MG63 (cell line): ENCODE data around the gene ACAD9. TPM values are rescaled to one million over a fixed set of nuclear protein-coding genes. Genes with fewer than 3 reads are reported as not detected.
A peak's percentile ranks its signal among the peaks of the same experiment; 100 is the strongest.
"Not testable (repeated sequence)": the region's sequence is repeated elsewhere in the genome, so short reads cannot be mapped to it uniquely, and the experiment has no call there.

Experiments used
- DNase-seq: peaks from one replicate; pipeline ENCODE4 v3.0.0-alpha.2; 2020
- H3K27me3 ChIP-seq: fragments of 250-450 bp; sonication (Bioruptor Pico); 2 replicates; pipeline ENCODE4 v1.5.1; 2020; ENCODE audit warnings: mild to moderate bottlenecking, moderate library complexity
- H3K36me3 ChIP-seq: fragments of 250-450 bp; sonication (Bioruptor Pico); 2 replicates; pipeline ENCODE4 v1.5.1; 2020; ENCODE audit warnings: mild to moderate bottlenecking, moderate library complexity
- H3K4me3 ChIP-seq: fragments of 250-450 bp; sonication (Bioruptor Pico); 2 replicates; pipeline ENCODE4 v1.5.1; 2020; ENCODE audit warnings: mild to moderate bottlenecking, moderate library complexity
- H3K9me3 ChIP-seq: fragments of 250-450 bp; sonication (Bioruptor Pico); 2 replicates; pipeline ENCODE4 v1.5.1; 2020; ENCODE audit warnings: mild to moderate bottlenecking, moderate library complexity
- total RNA-seq: library from RNA; depleted of rRNA; stranded (reverse); fragments of >200 nt; shearing (Covaris generic); gene quantifications from 2 replicates; pipeline ENCODE4 v1.2.3, GENCODE V29; 2014; ENCODE audit warnings: low replicate concordance

Gene ACAD9
- total RNA-seq, 1 experiment from 2014 or later: 29.3 TPM

DNA sequence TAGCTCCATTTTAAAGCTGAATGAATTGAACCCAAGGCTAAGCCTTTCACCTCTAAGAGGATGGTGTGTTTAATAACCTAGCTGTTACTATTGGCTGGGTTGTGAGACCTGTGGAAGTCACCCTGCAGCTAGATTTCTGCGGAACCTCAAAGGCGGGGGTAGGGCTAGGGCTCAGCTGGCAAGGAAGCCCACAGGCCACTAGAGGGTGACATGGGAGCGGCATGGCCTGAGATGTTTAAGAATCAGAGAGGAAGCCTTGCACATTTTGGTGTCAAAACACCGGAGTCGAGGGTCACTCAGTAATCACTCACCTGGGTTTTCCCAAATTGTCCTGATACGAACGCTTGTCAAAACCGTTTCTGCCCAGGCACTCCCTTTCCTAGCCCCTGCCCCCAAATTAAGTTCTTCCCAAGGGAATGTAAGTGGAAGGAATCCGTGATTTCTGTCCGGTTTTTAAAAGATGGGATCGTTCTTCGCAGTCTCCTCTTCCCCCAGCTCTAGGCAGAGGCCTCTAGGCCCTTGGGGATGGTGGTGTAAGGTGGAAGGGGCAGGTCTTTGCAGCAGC, 3.8 kb upstream of the ACAD9 start:
- no peaks in the 10 kb centered on the region for H3K27me3 ChIP-seq
- no peaks in the 10 kb centered on the region for H3K9me3 ChIP-seq
- H3K36me3 ChIP-seq: peaks cover 5% of the 10 kb centered on the region
- H3K4me3 ChIP-seq: no peak overlapping the region
- peak; percentile 32 for DNase-seq

GRCh38 chr3:128878011-128878457, 1.4 kb upstream of the ACAD9 start:
- H3K9me3 ChIP-seq: no peaks in the 10 kb centered on the region
- H3K36me3 ChIP-seq: peaks cover 23% of the 10 kb centered on the region
- peak overlapping the region; percentile 98 for H3K4me3 ChIP-seq
- H3K27me3 ChIP-seq: no peaks in the 10 kb centered on the region
- DNase-seq: no peak

DNA sequence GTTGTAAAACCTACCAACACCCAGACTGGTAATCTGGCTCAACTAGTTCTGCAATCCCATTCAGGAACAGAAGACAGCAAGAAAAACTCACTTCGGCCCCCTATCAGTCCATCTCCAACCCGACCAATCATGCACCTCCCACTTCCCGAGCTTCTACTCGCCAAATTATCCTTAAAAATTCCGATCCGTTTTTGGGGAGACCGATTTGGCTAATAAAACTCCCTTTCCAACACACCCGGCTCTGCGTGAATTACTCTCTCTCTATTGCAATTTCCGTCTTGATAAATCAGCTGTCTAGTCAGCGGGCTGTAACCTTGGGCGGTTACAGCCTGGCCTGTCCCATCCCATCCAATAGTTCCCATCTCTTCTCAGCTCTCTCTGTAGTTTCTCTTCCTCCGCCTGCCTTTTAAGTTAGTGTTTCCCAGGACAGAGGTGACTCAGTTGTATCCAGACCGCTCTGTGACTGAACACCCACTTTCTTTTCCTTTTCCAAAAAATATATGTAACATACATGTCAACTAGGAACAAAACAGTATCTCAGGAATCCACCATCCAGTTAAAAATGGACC, 780 bp upstream of the ACAD9 start:
- Histone ChIP-seq H3K27me3 (no peaks in the 10 kb centered on the region), H3K9me3 (no peaks in the 10 kb centered on the region), H3K4me3 (peak overlapping the region; percentile 98), H3K36me3 (peaks cover 25% of the 10 kb centered on the region)
- peak; percentile 39 for DNase-seq

DNA sequence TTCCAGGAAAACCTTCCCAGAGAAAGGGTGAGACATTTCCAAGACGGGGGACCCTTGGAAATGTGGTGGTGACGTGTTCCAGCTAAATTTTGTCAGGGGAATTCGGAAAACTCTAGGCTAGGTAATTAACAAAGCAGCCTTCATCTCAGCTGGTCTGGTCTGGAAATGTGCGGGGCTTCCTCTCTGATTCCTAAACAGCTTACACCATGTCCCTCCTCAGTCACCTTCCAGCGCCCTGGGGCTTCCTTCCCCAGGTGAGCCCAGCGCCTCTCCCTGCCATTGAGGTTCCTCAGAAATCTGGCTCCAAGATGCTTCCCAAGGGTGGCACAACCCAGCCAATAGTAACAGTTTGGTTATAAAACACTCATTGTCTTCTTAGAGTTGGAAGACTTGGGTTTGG, 571 bp downstream of the ACAD9 start:
- no peak for DNase-seq
- Histone ChIP-seq H3K27me3 (no peaks in the 10 kb centered on the region), H3K36me3 (peaks cover 38% of the 10 kb centered on the region), H3K9me3 (no peaks in the 10 kb centered on the region), H3K4me3 (peak overlapping the region; percentile 98)

DNA sequence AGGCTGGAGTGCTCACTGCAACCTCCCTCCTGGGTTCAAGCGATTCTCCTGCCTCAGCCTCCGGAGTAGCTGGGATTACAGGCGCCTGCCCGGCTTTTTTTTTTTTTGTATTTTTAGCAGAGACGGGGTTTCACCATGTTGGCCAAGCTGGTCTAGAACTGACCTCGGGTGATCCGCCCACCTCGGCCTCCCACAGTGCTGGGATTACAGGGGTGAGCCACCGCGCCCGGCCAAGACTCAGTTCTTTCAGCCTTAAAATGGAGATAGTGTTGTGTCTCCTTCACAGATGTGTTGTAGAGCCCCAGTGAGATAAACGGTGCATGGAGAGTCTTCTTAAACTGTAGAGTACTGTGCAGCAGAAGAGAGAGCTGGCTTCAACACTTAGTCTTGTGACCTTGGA, 1.0 kb downstream of the ACAD9 start:
- H3K36me3 ChIP-seq: peaks cover 41% of the 10 kb centered on the region
- peak overlapping the region; percentile 98 for H3K4me3 ChIP-seq
- not testable (repeated sequence) for H3K27me3 ChIP-seq, H3K9me3 ChIP-seq, DNase-seq

DNA sequence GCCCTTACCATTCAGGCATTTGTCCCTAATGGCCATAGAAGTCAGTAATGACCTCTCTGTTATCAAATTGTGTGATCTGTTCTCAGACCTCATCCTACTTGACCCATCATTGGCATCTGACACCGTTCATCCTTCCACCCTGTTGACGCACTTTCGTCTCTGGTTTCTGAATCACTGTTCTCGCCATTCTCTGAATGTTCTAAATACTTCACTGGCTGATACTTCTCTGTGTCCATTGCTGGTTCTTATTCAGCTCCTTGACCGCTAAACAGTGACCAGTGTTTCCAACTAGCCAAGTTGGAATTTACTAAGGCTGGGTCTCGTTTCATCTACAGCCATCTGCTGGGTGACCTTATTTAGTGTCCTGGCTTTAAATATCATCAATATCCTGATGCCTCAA, 2.2 kb downstream of the ACAD9 start:
- H3K27me3 ChIP-seq: no peaks in the 10 kb centered on the region
- peaks cover 49% of the 10 kb centered on the region for H3K36me3 ChIP-seq
- no peaks in the 10 kb centered on the region for H3K9me3 ChIP-seq
- no peak overlapping the region for H3K4me3 ChIP-seq
- DNase-seq: no peak

- Histone ChIP-seq H3K36me3 (peaks cover 53% of the 10 kb centered on the region), H3K27me3 (no peaks in the 10 kb centered on the region), H3K9me3 (no peaks in the 10 kb centered on the region), H3K4me3 (no peak overlapping the region)
- no peak for DNase-seq
Measured at GRCh38 chr3:128882719-128883118, 3.3 kb downstream of the ACAD9 start.

DNA sequence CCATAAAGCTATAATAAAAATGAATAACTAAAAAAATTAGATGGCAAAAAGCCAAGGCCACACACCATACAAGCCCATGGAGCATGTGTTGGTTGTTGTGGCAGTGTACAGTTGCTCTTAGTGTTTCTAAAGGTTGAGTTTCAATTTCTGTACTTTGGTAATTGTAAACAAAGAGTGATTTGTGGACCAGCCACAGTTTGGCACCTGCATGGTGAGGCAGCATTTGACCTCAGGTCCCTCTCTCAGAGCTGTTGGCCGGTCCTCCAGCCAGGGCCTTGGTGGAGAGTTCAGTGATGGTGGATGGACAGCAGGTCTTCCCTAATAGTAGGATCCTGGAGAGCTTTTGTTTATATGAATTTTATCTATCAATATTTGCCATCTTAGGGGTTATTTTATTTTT, 5.6 kb downstream of the ACAD9 start:
- Histone ChIP-seq H3K36me3 (peaks cover 67% of the 10 kb centered on the region), H3K4me3 (no peak overlapping the region), H3K27me3 (no peaks in the 10 kb centered on the region), H3K9me3 (no peaks in the 10 kb centered on the region)
- no peak for DNase-seq

- Histone ChIP-seq H3K4me3 (no peak overlapping the region), H3K27me3 (no peaks in the 10 kb centered on the region), H3K36me3 (peaks cover 59% of the 10 kb centered on the region), H3K9me3 (no peaks in the 10 kb centered on the region)
- no peak for DNase-seq
Measured at GRCh38 chr3:128889139-128889894, 9.9 kb downstream of the ACAD9 start.

DNA sequence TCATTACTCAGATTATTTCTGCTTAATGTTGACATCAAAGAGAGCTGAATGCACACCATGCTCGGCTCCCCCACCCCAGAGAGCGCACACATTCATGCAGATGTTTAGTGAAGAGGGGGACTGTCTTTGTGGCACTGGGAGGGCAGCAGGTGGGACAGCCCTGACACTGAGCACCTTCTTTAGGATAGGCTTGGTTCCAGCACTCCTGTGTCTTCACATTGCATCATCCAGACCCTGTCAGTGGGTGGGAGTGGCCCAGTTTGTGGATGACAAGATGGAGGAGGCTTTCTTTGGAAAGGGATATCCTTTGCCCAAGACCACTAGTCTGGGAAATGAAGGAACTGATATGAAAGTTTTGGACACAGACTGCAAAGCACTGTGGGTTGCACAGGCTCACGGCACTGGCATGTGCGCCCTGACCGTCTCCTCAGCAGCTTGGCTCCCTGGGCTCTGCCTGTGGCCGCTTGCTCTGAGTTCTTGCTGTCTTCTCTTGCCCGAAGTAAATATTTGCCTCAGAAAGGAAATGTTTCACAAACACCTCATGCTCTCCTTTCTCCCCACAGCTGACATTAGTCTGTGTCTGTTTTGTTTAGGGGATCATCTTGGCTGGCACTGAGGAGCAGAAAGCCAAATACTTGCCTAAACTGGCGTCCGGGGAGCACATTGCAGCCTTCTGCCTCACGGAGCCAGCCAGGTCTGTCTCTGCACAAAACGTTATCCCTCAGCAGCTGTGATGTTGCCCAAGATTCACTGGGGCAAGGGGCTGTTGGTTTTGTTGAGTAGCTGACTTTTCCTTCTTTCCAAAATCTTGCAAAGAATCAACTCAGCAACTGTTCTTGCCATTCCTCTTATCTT, 16.6 kb downstream of the ACAD9 start:
- peak; percentile 23 for DNase-seq
- Histone ChIP-seq H3K4me3 (no peak overlapping the region), H3K27me3 (no peaks in the 10 kb centered on the region), H3K9me3 (no peaks in the 10 kb centered on the region), H3K36me3 (peaks cover 73% of the 10 kb centered on the region)

- H3K4me3 ChIP-seq: no peak overlapping the region
- no peaks in the 10 kb centered on the region for H3K27me3 ChIP-seq
- peaks cover 98% of the 10 kb centered on the region for H3K36me3 ChIP-seq
- H3K9me3 ChIP-seq: no peaks in the 10 kb centered on the region
- no peak for DNase-seq
Measured at GRCh38 chr3:128902426-128902825, 23.0 kb downstream of the ACAD9 start.

DNA sequence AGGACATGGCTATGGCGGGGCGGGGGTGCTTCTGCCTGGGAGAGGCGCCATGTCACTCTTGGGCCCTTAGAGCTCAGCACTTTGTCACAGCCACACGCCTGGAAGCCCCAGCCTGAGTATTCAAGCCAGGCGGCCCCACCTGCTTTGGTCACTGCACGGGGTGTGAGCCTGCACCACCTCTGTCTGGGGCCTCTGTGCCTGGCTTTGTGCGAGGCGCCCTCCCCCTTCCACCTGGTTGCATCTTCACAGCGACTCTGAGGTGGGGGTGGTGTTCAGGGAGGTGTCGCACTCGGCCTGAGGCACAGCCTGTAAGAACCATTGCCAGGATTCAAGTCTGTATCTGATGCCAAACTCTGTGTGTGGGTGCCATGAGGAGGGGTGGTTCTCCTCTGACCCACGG, 24.1 kb downstream of the ACAD9 start:
- peaks cover 96% of the 10 kb centered on the region for H3K36me3 ChIP-seq
- no peak overlapping the region for H3K4me3 ChIP-seq
- no peaks in the 10 kb centered on the region for H3K9me3 ChIP-seq
- DNase-seq: no peak
- no peaks in the 10 kb centered on the region for H3K27me3 ChIP-seq

DNA sequence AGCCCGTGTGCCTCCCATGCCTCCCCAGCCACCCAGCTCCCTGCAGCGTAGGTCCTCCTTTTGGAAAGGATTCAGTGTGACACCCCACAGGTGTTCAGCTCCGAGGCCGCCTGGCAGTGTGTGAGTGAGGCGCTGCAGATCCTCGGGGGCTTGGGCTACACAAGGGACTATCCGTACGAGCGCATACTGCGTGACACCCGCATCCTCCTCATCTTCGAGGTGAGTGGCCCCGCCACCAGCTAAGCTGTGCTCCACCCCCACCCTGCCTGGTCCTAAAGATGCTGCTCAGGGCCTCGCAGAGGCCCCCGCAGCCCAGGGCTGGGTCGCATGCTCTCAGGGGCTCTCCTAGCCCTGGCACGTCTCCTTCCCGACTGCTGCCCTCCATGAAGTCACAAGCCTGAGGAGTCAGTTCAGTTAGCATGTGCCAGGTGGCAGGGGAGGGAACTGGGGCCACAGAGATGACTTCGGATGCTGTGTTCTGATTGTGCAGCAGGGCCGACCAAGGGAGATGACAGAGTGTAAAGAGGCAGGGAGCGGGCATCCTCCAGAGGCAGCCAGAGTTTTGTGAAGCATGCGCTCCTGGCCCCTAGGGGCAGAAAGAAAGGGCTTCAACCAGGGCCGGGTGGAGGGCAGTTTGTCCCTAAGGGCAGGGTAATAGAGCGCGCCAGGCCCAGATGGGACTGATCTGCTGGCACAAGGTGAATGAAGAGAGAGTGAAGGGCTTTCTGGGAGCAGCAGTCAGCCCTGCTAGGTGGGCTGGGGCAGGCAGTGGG, 26.8 kb downstream of the ACAD9 start:
- Histone ChIP-seq H3K9me3 (no peaks in the 10 kb centered on the region), H3K4me3 (no peak overlapping the region), H3K36me3 (peaks cover 92% of the 10 kb centered on the region), H3K27me3 (no peaks in the 10 kb centered on the region)
- no peak for DNase-seq

DNA sequence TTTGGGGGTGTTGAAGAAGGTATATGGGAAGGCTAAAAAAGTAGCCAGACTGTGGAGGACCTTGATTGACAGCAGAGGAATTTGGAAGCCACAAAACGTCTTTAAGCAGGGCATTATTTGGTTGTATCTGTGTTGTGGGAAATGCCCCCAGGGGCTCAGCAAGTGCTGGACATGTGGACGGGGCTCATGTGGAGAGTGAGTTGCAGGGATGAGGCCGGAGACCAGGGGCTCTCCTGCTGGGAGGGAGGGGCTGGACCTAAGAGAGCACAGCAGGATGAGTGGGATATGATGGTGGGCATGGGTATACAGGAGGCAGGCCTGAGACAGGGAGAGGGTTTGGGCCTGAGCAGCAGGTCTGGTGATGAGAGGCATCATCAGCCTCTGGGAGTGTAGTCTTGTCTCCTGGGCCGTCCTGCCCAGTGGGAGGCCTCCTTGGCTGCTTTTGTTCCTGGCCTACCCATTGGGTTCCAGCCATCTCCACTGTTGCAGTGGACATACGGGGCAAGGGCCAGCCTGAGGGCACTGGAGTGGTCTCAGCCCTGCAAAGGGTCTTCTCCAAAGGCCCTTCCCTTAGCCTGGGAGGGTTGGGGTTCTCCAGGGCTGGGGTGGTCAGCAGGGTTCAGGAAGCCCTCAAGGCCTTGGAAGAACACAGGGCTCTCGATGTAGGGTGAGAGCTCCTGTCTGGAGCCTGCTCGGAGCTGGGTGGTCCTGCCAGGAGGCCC, 27.5 kb downstream of the ACAD9 start:
- Histone ChIP-seq H3K36me3 (peaks cover 91% of the 10 kb centered on the region), H3K4me3 (no peak overlapping the region), H3K27me3 (no peaks in the 10 kb centered on the region), H3K9me3 (no peaks in the 10 kb centered on the region)
- no peak for DNase-seq

DNA sequence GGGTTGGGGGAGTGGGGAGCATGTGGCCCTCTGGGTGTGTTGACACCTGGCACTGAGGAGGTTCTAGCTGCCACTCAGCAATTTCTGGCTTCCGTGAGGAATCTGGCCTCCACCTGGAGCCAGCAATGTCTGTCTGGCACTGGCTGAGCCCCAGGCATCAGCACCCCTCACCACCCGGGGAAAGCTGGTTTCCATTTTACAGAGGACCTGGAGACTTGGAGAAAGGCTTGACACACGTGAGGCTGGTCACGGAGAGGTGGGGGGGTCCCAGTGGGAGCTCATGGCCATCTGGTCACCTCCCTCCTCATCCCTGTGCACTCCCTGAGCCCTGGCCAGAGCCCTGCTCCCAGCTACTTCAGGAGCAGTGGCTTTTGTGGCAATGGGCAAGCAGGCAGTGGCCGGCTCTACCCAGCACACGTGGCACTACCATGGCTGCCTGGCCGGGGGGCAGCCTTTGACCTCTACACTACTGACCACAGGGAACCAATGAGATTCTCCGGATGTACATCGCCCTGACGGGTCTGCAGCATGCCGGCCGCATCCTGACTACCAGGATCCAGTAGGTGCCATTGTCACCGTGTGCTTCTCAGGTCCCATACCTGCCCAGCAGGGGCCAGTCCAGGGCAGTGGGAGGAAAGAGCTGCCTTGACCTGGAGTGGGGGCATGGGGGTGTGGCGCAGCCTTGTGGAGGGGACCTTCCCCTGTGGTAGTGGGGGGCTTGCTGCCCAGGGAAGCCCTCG, 28.5 kb downstream of the ACAD9 start:
- Histone ChIP-seq H3K27me3 (no peaks in the 10 kb centered on the region), H3K9me3 (no peaks in the 10 kb centered on the region), H3K4me3 (no peak overlapping the region), H3K36me3 (peaks cover 91% of the 10 kb centered on the region)
- DNase-seq: no peak
